Pancreas (tissue), 10 donors: ENCODE measurements around the gene MS4A10. TPM values are rescaled to one million over a fixed set of nuclear protein-coding genes. Genes with fewer than 3 reads are reported as not detected.

Experiments
- ATAC-seq, 4 donors: fragments of 200-7000 bp; cut with Tn5 transposase; one replicate each; pipeline versions ENCODE4 v1.8.0 to v1.9.1; 2020; ENCODE audit warnings: mild to moderate bottlenecking in 4 of 4, moderate library complexity in 4 of 4
- DNase-seq, 6 donors: peaks; one replicate each; pipeline ENCODE4 v3.0.0-alpha.2; 2020
- FAIRE-seq: peaks from 2 replicates; lab custom pipeline; 2012; peaks lifted over from hg19 to GRCh38; lab: Jason Lieb, UNC
- H3K27ac ChIP-seq, 4 donors: fragments of 200-600 bp; sonication (generic); 1 replicate in 3 of 4; 2 replicates in 1 of 4; pipeline versions ENCODE4 v1.5.0 to v1.8.0; 2020
- H3K27me3 ChIP-seq, 4 donors: fragments of 200-600 bp; one replicate each; pipeline ENCODE4 v1.8.0; 2021
- H3K36me3 ChIP-seq, 3 donors: fragments of 200-600 bp; sonication (generic) in 1 of 3; one replicate each; pipeline versions ENCODE4 v1.5.0 to v1.8.0; 2020 to 2021
- H3K4me1 ChIP-seq, 3 donors: fragments of 200-600 bp; one replicate each; pipeline ENCODE4 v1.8.0; 2021
- H3K4me3 ChIP-seq, 4 donors: fragments of 200-600 bp; sonication (generic) in 2 of 4; one replicate each; pipeline versions ENCODE4 v1.5.0 to v1.8.0; 2020 to 2021
- H3K9me3 ChIP-seq, 4 donors: fragments of 200-600 bp; one replicate each; pipeline ENCODE4 v1.8.0; 2021
- WGBS, 2 donors: extraction: QIAGEN DNeasy Blood & Tissue Kit; methylation state at CpG; one replicate each; pipeline ENCODE4 v1.1.7; 2013; 5-methylcytosine and 5-hydroxymethylcytosine counted together
- intact Hi-C, 3 donors: fragments of 100-400 bp; cut with DNase I; formaldehyde crosslinking; loops; one replicate each; pipeline versions ENCODE4 v1.11.1 to v1.14.2; 2022
- polyA plus RNA-seq, 2 donors: library from polyadenylated mRNA; stranded (reverse); fragments of 200-250 nt; gene quantifications; one replicate each; pipeline ENCODE4 v1.2.3, GENCODE V29; 2013
- total RNA-seq, 6 donors: library from RNA; stranded (reverse); fragmentation: NEBNext Ultra II Directional in 4 of 6; extraction: Animal tissue kit (Norgen Biotek cat#: 25700) in 4 of 6; gene quantifications; one replicate each; pipeline versions ENCODE4 v1.2.1 to v1.2.4, GENCODE V29; 2021 to 2023
- TF ChIP-seq, protein P1 (sequence below), 4 donors: fragments of 200-600 bp; sonication (generic) in 3 of 4; IDR thresholded peaks; one replicate each; pipeline versions ENCODE4 v1.5.0 to v1.8.0; 2021; ENCODE audit warnings: antibody characterized with exemption in 4 of 4
- donor health status: healthy with polysubstance abuse.
- donor health status: DM: no; HTN: no; CAD: no; lungs with moderate emphysema.
- donor health status: DM: no; HTN: no; CAD: no.
- donor health status: control.
- donor health status: control.
- donor health status: Bipolar disorder and iron deficiency.
- donor health status: DM: yes; HTN: yes; CAD: no.
- donor health status: DM: no; HTN: no; CAD: no.
- donor health status: DM: no; HTN: no; CAD: no.
- donor health status: DM: yes; HTN: yes; CAD: no.

MS4A10 gene
- total and polyA plus RNA-seq, 8 donors: not detected

DNA sequence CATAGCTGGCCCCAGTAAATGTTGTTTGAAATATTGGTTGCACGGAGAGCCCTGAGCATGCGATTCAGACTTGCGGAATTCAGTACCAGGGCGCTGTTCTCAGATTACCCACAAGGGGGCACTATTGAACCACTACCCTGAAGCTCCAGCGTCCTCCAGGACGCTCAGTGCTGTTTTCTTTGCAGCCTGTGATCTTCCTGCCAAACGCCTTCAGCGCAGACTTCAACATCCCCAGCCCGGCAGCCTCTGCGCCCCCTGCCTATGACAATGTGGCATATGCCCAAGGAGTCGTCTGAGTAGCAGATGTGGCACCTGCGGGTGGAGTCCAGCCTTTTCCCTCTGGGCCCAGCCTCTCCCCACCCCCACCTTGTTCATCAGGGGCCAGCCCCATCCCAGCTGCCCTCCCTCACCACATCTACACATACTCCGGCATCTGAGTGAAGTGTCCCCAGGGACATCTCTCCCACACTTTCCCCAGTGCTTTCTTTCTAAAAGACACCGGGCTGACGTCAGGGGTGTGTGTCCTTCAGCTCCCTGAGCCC lies 9.6 kb upstream of the MS4A10 start:
- H3K9me3 ChIP-seq: no peaks in the 10 kb centered on the region
- H3K4me3 ChIP-seq: no peak overlapping the region
- H3K27me3 ChIP-seq: no peaks in the 10 kb centered on the region
- no peak overlapping the region for H3K27ac ChIP-seq
- whole genome bisulfite sequencing, 2 donors: 15% methylated on average over 15 of the region's 15 CpGs
- DNase-seq: peak; percentile 71 to 92 (median 83)
- peaks cover 0 to 3% (median 0%) of the 10 kb centered on the region in 3 donors for H3K4me1 ChIP-seq
- FAIRE-seq: peak; percentile 66
- TF ChIP-seq, protein P1, sequence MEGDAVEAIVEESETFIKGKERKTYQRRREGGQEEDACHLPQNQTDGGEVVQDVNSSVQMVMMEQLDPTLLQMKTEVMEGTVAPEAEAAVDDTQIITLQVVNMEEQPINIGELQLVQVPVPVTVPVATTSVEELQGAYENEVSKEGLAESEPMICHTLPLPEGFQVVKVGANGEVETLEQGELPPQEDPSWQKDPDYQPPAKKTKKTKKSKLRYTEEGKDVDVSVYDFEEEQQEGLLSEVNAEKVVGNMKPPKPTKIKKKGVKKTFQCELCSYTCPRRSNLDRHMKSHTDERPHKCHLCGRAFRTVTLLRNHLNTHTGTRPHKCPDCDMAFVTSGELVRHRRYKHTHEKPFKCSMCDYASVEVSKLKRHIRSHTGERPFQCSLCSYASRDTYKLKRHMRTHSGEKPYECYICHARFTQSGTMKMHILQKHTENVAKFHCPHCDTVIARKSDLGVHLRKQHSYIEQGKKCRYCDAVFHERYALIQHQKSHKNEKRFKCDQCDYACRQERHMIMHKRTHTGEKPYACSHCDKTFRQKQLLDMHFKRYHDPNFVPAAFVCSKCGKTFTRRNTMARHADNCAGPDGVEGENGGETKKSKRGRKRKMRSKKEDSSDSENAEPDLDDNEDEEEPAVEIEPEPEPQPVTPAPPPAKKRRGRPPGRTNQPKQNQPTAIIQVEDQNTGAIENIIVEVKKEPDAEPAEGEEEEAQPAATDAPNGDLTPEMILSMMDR (IDR thresholded peaks at IDR 0.05): peak; percentile 83 to 93 (median 90)
- intact Hi-C loops: no loop called here
- ATAC-seq: peak; percentile 92 to 99 (median 96)
- H3K36me3 ChIP-seq: no peaks in the 10 kb centered on the region

- no peak overlapping the region for H3K4me3 ChIP-seq
- no peak for ATAC-seq
- 71 to 82% methylated on average over 4 of the region's 4 CpGs for WGBS, 2 donors
- no peaks in the 10 kb centered on the region for H3K9me3 ChIP-seq
- intact Hi-C loops: no loop called here
- H3K4me1 ChIP-seq: peaks cover 0 to 3% (median 0%) of the 10 kb centered on the region in 3 donors
- no peak for FAIRE-seq
- H3K36me3 ChIP-seq: no peaks in the 10 kb centered on the region
- no peaks in the 10 kb centered on the region for H3K27me3 ChIP-seq
- TF ChIP-seq, protein P1 (IDR thresholded peaks at IDR 0.05): no peak
- no peak overlapping the region for H3K27ac ChIP-seq
- DNase-seq: no peak
Measured at GRCh38 chr11:60776167-60776566, 9.0 kb upstream of the MS4A10 start.

GRCh38 chr11:60777106-60777505 lies 8.0 kb upstream of the MS4A10 start:
- no peaks in the 10 kb centered on the region for H3K36me3 ChIP-seq
- no peak for ATAC-seq
- no peaks in the 10 kb centered on the region for H3K9me3 ChIP-seq
- no peak for FAIRE-seq
- no peak overlapping the region for H3K27ac ChIP-seq
- TF ChIP-seq, protein P1 (IDR thresholded peaks at IDR 0.05): no peak
- no peak overlapping the region for H3K4me3 ChIP-seq
- intact Hi-C loops: no loop called here
- H3K27me3 ChIP-seq: no peaks in the 10 kb centered on the region
- DNase-seq: no peak
- WGBS, 2 donors: 52 to 59% methylated on average over 4 of the region's 4 CpGs
- peaks cover 0 to 3% (median 0%) of the 10 kb centered on the region in 3 donors for H3K4me1 ChIP-seq

DNA sequence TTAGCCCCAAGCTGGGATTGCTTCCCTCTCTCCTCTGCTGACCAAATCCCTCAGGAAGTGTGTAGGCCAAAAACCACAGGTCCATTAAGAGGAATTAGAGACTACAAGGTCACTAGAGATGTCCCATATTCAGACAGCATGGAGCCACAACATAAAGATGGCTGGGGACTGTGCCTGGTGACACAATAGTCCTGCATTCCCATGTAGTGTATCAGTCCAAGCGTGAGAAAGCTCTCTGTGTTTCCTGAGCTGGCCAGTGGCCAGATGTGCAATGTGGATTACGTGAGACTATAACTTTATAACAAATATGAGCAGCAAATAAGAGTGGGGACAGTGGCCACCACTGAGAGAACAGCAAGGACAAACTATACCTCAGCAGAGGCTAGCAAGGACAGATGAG lies 7.6 kb upstream of the MS4A10 start:
- Histone ChIP-seq H3K27me3 (no peaks in the 10 kb centered on the region), H3K36me3 (no peaks in the 10 kb centered on the region), H3K9me3 (no peaks in the 10 kb centered on the region), H3K4me1 (peaks cover 0 to 3% (median 0%) of the 10 kb centered on the region in 3 donors), H3K27ac (no peak overlapping the region), H3K4me3 (no peak overlapping the region)
- WGBS, 2 donors: 6 to 16% methylated on average over 2 of the region's 2 CpGs
- ATAC-seq (peak in 1 of 4 donors; percentile 22), DNase-seq (peak in 1 of 6 donors; percentile 42), FAIRE-seq (no peak)
- intact Hi-C loops: no loop called here
- TF ChIP-seq, protein P1 (IDR thresholded peaks at IDR 0.05): no peak

DNA sequence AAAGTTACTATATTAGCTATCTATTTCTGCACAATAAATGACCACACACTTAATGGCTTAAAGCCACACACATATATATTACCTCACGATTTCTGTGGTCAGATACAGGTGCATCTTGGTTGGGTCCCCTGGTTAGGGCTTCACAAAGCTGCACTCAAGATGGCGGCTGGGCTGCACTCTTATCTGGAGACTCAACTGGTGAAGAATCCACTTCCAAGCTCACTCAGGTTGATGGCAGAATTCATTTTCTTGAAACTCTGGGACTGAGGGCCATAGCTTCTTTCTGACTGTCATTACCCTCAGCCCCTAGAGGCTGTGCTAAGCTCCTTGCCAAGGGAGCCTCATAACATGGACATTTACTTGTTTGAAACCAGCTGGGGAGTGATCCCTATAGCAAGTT lies 5.1 kb upstream of the MS4A10 start:
- Histone ChIP-seq H3K27ac (no peak overlapping the region), H3K4me3 (no peak overlapping the region), H3K4me1 (peaks cover 0 to 2% (median 0%) of the 10 kb centered on the region in 3 donors), H3K36me3 (no peaks in the 10 kb centered on the region), H3K9me3 (no peaks in the 10 kb centered on the region), H3K27me3 (no peaks in the 10 kb centered on the region)
- WGBS, 2 donors: 71 to 77% methylated on average over 2 of the region's 2 CpGs
- intact Hi-C loops: no loop called here
- no peak for DNase-seq
- no peak for ATAC-seq
- no peak for FAIRE-seq
- TF ChIP-seq, protein P1 (IDR thresholded peaks at IDR 0.05): no peak
